ENCODE measurements around the gene FBLL1.

Gene FBLL1

DNA sequence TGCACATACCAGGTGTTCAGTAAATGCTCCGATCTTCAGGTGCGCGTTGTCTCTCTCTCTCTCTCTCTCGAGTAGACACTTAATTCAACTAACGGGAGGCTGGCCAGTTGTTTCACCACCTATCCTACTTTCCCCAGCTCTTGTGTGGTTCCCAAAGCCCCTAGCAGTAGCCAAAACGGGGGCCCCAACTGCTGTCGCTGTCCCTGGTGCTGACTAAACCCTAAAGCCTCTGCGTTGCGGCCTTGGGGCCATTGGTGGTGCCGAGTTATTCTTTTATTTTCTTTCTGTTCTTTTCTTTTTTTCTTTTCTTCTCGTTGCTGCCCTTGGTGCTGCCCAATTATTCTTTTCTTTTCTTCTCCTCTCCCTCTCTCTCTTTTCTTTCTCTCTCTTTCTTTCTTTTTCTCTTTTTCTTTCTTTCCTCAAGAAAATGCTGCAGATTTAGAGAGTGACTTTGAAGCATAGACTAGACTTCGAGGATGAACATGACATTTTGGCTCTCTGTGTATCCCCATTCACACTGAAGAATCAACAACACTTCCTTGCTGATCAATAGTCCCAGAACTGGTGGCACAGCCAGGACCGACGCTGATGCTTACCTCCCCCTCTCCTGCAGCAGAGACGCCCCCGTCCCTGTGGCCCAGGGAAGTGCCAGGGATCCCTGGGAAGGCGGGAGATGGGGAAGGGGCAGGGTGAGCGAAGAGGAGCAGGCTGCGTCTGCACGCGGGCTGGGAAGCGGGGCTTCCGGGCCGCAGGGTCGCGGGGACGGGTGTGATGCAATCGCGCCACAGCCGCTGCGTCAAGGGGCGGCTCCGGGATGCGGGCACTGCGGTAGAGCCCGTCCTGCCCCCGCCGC, at the start of gene FBLL1:
TSS of gene FBLL1 (plus strand) at position 785 of the 853 bp plus-strand sequence. CDS start 200 bp downstream, outside the sequence.
- no peak within 1 kb of the TSS for H3K27ac ChIP-seq
- peak within 1 kb of the TSS; percentile 39 for H3K4me3 ChIP-seq (ENCODE audit: low read depth, low read length)
- no peak for TF ChIP-seq CTCF (IDR thresholded peaks at IDR 0.05; ENCODE audit: low read depth, low read length, missing control alignments)
- in situ Hi-C loops (cut with HindIII; ENCODE audit: low pct_ligation_motif_present, low sequenced_read_pairs) = no loop called here
- peaks cover 7% of the 10 kb centered on the region for H3K27me3 ChIP-seq (replicated peaks)
- DNase-seq = peak; percentile 6
- H3K36me3 ChIP-seq (replicated peaks) = no peaks in the 10 kb centered on the region

DNA sequence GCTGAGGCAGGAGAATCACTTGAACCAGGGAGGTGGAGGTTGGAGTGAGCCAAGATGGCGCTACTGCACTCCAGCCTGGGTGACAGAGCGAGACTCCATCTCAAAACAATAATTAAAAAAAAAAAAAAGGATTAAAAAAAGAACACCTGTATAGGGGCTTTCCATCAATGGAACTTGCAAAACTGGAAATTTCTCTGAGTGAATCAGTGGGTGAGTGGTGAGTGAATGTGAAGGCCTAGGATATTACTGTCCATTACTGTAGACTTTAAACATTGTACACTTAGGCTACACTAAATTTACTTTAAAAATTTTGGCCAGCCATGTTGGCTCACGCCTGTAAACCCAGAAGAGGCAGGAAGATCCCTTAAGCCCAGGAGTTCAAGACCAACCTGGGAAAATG, 48.5 kb upstream of the FBLL1 start:
- Histone ChIP-seq H3K36me3 (replicated peaks) (no peaks in the 10 kb centered on the region), H3K27ac (no peak overlapping the region), H3K4me3 (ENCODE audit: low read depth, low read length) (no peak overlapping the region), H3K27me3 (replicated peaks) (no peaks in the 10 kb centered on the region)
- no peak for DNase-seq
- TF ChIP-seq CTCF (IDR thresholded peaks at IDR 0.05; ENCODE audit: low read depth, low read length, missing control alignments) = no peak
- in situ Hi-C loops (cut with HindIII; ENCODE audit: low pct_ligation_motif_present, low sequenced_read_pairs) = no loop called here

DNA sequence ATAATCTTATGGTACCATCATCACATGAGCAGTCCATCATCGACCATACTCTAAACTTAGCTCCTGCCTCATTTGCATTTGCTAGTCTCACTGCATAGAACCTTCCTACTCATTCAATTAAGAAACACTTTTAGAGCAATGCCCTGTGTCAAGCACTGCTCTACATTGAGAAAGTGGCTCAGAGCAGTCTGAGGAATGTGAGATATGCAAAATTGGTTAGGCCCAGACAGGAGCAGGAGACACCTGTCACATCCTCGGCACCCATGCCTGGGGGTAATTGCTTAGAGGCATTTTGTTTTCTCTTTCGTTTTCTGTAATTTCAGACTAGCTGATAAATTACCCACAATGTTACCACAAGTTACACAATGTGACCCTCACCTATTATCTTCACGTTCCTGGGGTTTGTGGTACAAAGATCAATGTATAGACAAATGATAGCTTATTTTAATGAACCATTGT, 47.7 kb upstream of the FBLL1 start:
- Histone ChIP-seq H3K27me3 (replicated peaks) (no peaks in the 10 kb centered on the region), H3K4me3 (ENCODE audit: low read depth, low read length) (no peak overlapping the region), H3K27ac (no peak overlapping the region), H3K36me3 (replicated peaks) (no peaks in the 10 kb centered on the region)
- no peak for DNase-seq
- in situ Hi-C loops (cut with HindIII; ENCODE audit: low pct_ligation_motif_present, low sequenced_read_pairs) = no loop called here
- no peak for TF ChIP-seq CTCF (IDR thresholded peaks at IDR 0.05; ENCODE audit: low read depth, low read length, missing control alignments)

- Histone ChIP-seq H3K27me3 (replicated peaks) (no peaks in the 10 kb centered on the region), H3K27ac (no peak overlapping the region), H3K4me3 (ENCODE audit: low read depth, low read length) (no peak overlapping the region), H3K36me3 (replicated peaks) (no peaks in the 10 kb centered on the region)
- in situ Hi-C loops (cut with HindIII; ENCODE audit: low pct_ligation_motif_present, low sequenced_read_pairs) = no loop called here
- TF ChIP-seq CTCF (IDR thresholded peaks at IDR 0.05; ENCODE audit: low read depth, low read length, missing control alignments) = no peak
- no peak for DNase-seq
These were observed 46.7 kb upstream of the FBLL1 start for GRCh38 chr5:168482361-168482760.

DNA sequence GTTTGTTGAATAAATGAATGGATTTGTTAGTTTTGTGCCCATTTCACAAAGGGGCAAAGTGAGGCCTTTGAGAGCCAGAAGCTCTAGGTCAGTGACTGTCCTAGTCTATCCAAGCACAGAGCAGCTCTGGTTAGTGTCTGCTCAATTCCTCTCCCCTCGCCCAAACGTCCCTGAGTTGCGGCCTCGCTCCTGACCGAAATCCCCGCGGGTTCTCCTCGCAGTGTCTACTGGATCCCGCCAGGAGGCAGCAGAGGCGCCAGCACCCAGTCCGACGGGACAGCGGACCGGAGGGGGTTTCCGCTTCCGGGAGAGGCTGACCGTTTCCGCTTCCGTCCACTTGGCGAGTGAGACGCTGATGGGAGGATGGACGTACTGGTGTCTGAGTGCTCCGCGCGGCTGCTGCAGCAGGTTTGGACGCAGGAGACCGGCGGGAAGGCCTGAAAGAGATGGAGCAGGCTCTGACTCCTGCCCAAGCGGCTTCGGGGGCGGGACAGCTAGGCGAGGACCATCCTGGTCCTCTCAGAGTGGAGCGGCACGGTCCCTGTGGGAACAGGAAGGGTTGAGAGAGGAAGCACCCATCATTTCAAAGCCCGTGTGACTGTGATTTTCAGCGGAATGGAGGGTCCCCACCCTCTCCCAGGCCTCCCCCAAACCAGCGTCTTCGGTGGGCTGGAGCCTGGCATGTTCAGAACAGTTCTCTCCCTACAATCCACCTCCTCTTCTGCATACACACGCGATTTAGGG, 42.8 kb upstream of the FBLL1 start, which contains the start of gene RARS1:
TSS of gene RARS1 (plus strand) at position 336 of the 744 bp plus-strand sequence. CDS start at position 364, 28 bp downstream.
- peak; percentile 99 for TF ChIP-seq CTCF (IDR thresholded peaks at IDR 0.05; ENCODE audit: low read depth, low read length, missing control alignments)
- Histone ChIP-seq H3K36me3 (replicated peaks) (peaks cover 30% of the 10 kb centered on the region), H3K27ac (peak within 1 kb of the TSS; percentile 77), H3K4me3 (ENCODE audit: low read depth, low read length) (peak within 1 kb of the TSS; percentile 97), H3K27me3 (replicated peaks) (no peaks in the 10 kb centered on the region)
- peak; percentile 92 for DNase-seq
- in situ Hi-C loops (cut with HindIII; ENCODE audit: low pct_ligation_motif_present, low sequenced_read_pairs) = no loop called here
